ENCODE results near the gene DDX17. TPM values are rescaled to one million over a fixed set of nuclear protein-coding genes. Genes with fewer than 3 reads are reported as not detected.

DDX17 gene
- total RNA-seq, 1 experiment from 2014 or later = 234 TPM

DNA sequence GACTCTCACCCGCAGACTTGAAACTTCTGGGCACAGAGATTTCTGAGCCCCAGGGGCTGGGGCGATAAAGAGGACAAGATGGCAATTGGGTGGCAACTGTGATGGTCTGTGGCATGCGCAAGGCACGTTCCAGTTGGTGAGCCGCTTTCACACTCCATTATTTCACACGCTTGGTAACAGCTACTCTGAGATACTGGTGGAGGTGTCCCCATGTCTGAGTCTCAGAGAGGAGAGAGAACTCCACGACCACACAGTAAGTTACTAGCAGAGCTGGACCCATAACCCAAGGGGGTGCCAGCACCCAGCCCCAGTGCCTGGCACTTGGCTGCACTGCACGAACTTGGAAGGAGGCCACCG lies 45.1 kb downstream of the DDX17 start:
- peaks cover 24 to 44% of the 10 kb centered on the region in 2 experiments for H3K4me1 ChIP-seq (ENCODE audit: control insufficient read depth in 1 of 2, insufficient read depth in 2 of 2, low read length in 2 of 2)
- TSS peak; percentile 56 for BruUV-seq (replicated peaks)
- POLR2A ChIA-PET = interaction anchor here (1.3 kb wide), 1 partner anchor 63 kb away, joined by 3 read pairs; no protein-coding TSS in a partner anchor
- H3K9ac ChIP-seq (ENCODE audit: low read length) = peak overlapping the region; percentile 48
- H3K4me2 ChIP-seq (ENCODE audit: low read length) = peak overlapping the region; percentile 77
- H3K9me2 ChIP-seq (ENCODE audit: insufficient read depth) = no peaks in the 10 kb centered on the region
- CTCF ChIA-PET = no interaction called here
- intact Hi-C loops (cut with micrococcal nuclease) = no loop called here
- no peaks in the 10 kb centered on the region for H4K20me1 ChIP-seq (ENCODE audit: insufficient read depth)
- ATAC-seq = no peak
- no peaks in the 10 kb centered on the region for H3K27me3 ChIP-seq (ENCODE audit: insufficient read depth, low read length)
- H3K79me2 ChIP-seq (ENCODE audit: insufficient read depth, low read length) = no peaks in the 10 kb centered on the region
- RAD21 ChIA-PET (ENCODE audit: low non-redundant PET in 1 of 2, low total read pairs in 2 of 2, uncharacterized antibody in 2 of 2, unreplicated experiment in 2 of 2) = no interaction called here
- no peak overlapping the region; the same call in 1 of the 2 replicates for H3K27ac ChIP-seq (ENCODE audit: low read depth, low read length)
- H3K36me3 ChIP-seq (ENCODE audit: control insufficient read depth in 1 of 2, insufficient read depth in 2 of 2, low read length in 2 of 2) = no peaks in the 10 kb centered on the region
- TF ChIP-seq POLR2AphosphoS5 (IDR thresholded peaks at IDR 0.05; ENCODE audit: low read depth, low read length) = no peak
- no peak for TF ChIP-seq YY1 (IDR thresholded peaks at IDR 0.05; ENCODE audit: extremely low read depth, insufficient replicate concordance, low read depth, low read length)
- TF ChIP-seq CEBPB (IDR thresholded peaks at IDR 0.05; ENCODE audit: low read depth) = no peak
- TF ChIP-seq, protein P1, sequence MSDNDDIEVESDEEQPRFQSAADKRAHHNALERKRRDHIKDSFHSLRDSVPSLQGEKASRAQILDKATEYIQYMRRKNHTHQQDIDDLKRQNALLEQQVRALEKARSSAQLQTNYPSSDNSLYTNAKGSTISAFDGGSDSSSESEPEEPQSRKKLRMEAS (IDR thresholded peaks at IDR 0.05) = no peak
- TF ChIP-seq, protein P2, sequence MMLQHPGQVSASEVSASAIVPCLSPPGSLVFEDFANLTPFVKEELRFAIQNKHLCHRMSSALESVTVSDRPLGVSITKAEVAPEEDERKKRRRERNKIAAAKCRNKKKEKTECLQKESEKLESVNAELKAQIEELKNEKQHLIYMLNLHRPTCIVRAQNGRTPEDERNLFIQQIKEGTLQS (IDR thresholded peaks at IDR 0.05) = no peak
- no peak for TF ChIP-seq POLR2A (IDR thresholded peaks at IDR 0.05; ENCODE audit: borderline replicate concordance, extremely low read depth, insufficient read depth, insufficient read length)
- TF ChIP-seq SRF (IDR thresholded peaks at IDR 0.05; ENCODE audit: low read depth) = no peak
- no peak for TF ChIP-seq FOSL1 (IDR thresholded peaks at IDR 0.05; ENCODE audit: low read depth)
- no peak for TF ChIP-seq EZH2 (IDR thresholded peaks at IDR 0.05)
- no peak for TF ChIP-seq RAD21 (IDR thresholded peaks at IDR 0.05; ENCODE audit: low read depth)
- no peak for TF ChIP-seq JUND (IDR thresholded peaks at IDR 0.05)
- TF ChIP-seq TCF7L2 (IDR thresholded peaks at IDR 0.05; ENCODE audit: borderline replicate concordance, extremely low read depth, insufficient read depth, insufficient read length) = no peak
- no peak for TF ChIP-seq CBX3 (IDR thresholded peaks at IDR 0.05; ENCODE audit: low read depth)
- TF ChIP-seq ZFX (IDR thresholded peaks at IDR 0.05) = no peak
- TF ChIP-seq ELF1 (IDR thresholded peaks at IDR 0.05; ENCODE audit: borderline replicate concordance, low read depth) = no peak
- TF ChIP-seq ZNF274 (IDR thresholded peaks at IDR 0.05; ENCODE audit: low read depth, low read length) = no peak
- TF ChIP-seq, protein P3, sequence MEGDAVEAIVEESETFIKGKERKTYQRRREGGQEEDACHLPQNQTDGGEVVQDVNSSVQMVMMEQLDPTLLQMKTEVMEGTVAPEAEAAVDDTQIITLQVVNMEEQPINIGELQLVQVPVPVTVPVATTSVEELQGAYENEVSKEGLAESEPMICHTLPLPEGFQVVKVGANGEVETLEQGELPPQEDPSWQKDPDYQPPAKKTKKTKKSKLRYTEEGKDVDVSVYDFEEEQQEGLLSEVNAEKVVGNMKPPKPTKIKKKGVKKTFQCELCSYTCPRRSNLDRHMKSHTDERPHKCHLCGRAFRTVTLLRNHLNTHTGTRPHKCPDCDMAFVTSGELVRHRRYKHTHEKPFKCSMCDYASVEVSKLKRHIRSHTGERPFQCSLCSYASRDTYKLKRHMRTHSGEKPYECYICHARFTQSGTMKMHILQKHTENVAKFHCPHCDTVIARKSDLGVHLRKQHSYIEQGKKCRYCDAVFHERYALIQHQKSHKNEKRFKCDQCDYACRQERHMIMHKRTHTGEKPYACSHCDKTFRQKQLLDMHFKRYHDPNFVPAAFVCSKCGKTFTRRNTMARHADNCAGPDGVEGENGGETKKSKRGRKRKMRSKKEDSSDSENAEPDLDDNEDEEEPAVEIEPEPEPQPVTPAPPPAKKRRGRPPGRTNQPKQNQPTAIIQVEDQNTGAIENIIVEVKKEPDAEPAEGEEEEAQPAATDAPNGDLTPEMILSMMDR (IDR thresholded peaks at IDR 0.05 in 2 of 3, conservative IDR thresholded peaks at IDR 0.05 in 1 of 3; ENCODE audit: borderline replicate concordance in 1 of 3, insufficient read depth in 1 of 3, low read depth in 2 of 3, low read length in 2 of 3) = no peak
- no peak for TF ChIP-seq EGR1 (IDR thresholded peaks at IDR 0.05; ENCODE audit: low read depth)
- no peak for DNase-seq (ENCODE audit: low read depth, low spot score)
- peak overlapping the region; percentile 52 for H2AFZ ChIP-seq (ENCODE audit: low read depth, low read length, poor library complexity, severe bottlenecking)
- peak overlapping the region; percentile 30 to 52 for H3K4me3 ChIP-seq (replicated peaks in 1 of 2; ENCODE audit: low read depth in 1 of 2, low read length in 2 of 2)
- no peaks in the 10 kb centered on the region for H3K9me3 ChIP-seq (ENCODE audit: control insufficient read depth in 1 of 2, insufficient read depth in 1 of 2, low read depth in 1 of 2, low read length in 2 of 2)

Data from HCT116 (cell line).